Stomach (tissue), 4 donors: Measurements from ENCODE around the gene KDM2B.

ENCODE experiments used
- POLR2A ChIP-seq, 4 donors: fragments of 450-650 bp; IDR thresholded peaks; one replicate each; pipeline ENCODE4 v1.6.1; 2016; ENCODE audit warnings: antibody characterized with exemption in 4 of 4, control low read depth in 2 of 4, mild to moderate bottlenecking in 1 of 4, moderate library complexity in 1 of 4
- POLR2AphosphoS5 ChIP-seq, 3 donors: sonication (generic); formaldehyde crosslinking; IDR thresholded peaks; one replicate each; pipeline ENCODE4 v1.6.1; 2016; ENCODE audit warnings: antibody characterized with exemption in 3 of 3
- TF ChIP-seq, protein P1 (sequence below), 7 experiments: fragments of 450-650 bp in 4 of 7; fragments of 200-600 bp in 3 of 7; sonication (generic) in 3 of 7; IDR thresholded peaks; one replicate each; pipeline ENCODE4 v1.5.1; 2016 to 2019; ENCODE audit warnings: antibody characterized with exemption in 7 of 7, control low read depth in 2 of 7, mild to moderate bottlenecking in 1 of 7

DNA sequence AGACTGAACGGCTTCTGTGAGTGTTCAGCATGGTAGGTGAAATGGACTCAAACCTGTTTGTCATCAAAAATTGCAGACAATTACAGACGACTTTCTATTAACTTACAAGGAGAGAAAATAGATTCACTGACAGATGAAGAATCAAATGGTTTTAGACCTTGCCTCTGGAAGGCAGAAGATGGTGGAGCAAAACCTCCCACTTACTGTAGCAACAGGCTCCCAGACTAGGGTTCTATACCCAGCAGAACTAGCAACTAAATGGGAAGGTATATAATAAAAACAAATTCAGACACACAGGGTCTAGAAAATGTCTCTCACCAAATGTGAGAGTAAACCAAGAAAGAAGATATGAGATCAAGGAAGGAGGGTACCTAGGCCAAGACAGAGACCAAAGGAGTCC is 144.1 kb downstream of the KDM2B start:
- TF ChIP-seq POLR2AphosphoS5 (IDR thresholded peaks at IDR 0.05) (no peak), POLR2A (IDR thresholded peaks at IDR 0.05) (no peak)
- TF ChIP-seq, protein P1, sequence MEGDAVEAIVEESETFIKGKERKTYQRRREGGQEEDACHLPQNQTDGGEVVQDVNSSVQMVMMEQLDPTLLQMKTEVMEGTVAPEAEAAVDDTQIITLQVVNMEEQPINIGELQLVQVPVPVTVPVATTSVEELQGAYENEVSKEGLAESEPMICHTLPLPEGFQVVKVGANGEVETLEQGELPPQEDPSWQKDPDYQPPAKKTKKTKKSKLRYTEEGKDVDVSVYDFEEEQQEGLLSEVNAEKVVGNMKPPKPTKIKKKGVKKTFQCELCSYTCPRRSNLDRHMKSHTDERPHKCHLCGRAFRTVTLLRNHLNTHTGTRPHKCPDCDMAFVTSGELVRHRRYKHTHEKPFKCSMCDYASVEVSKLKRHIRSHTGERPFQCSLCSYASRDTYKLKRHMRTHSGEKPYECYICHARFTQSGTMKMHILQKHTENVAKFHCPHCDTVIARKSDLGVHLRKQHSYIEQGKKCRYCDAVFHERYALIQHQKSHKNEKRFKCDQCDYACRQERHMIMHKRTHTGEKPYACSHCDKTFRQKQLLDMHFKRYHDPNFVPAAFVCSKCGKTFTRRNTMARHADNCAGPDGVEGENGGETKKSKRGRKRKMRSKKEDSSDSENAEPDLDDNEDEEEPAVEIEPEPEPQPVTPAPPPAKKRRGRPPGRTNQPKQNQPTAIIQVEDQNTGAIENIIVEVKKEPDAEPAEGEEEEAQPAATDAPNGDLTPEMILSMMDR (IDR thresholded peaks at IDR 0.05): no peak
